HFF-Myc (cell line): Measurements from ENCODE around the gene TOX2.

Source experiments
- DNase-seq: peaks from one replicate; pipeline ENCODE4 v3.0.0-alpha.2; 2011; ENCODE audit warnings: low read depth; ENCODE audit errors: extremely low read depth
- H3K4me3 ChIP-seq: replicated peaks from 2 replicates; pipeline ENCODE4 v1.5.1; 2011; ENCODE audit warnings: low read depth, mild to moderate bottlenecking, control low read depth, low read length
- CTCF ChIP-seq: IDR thresholded peaks from 2 replicates; pipeline ENCODE4 v1.5.1; 2012; ENCODE audit warnings: mild to moderate bottlenecking, low read depth, low read length, control low read depth; ENCODE audit errors: missing control alignments

The TOX2 gene

GRCh38 chr20:44080064-44080463, 165.4 kb downstream of the TOX2 start:
- no peak overlapping the region for H3K4me3 ChIP-seq
- DNase-seq, result no peak
- TF ChIP-seq CTCF, result no peak

GRCh38 chr20:44080646-44081267, 166.1 kb downstream of the TOX2 start:
- H3K4me3 ChIP-seq, result no peak overlapping the region
- TF ChIP-seq CTCF, result peak; percentile 93
- peak; percentile 59 for DNase-seq

GRCh38 chr20:44081476-44081875, 166.8 kb downstream of the TOX2 start:
- DNase-seq, result no peak
- no peak for TF ChIP-seq CTCF
- H3K4me3 ChIP-seq, result no peak overlapping the region

GRCh38 chr20:44081888-44082287, 167.2 kb downstream of the TOX2 start:
- no peak for DNase-seq
- no peak overlapping the region for H3K4me3 ChIP-seq
- TF ChIP-seq CTCF, result no peak

GRCh38 chr20:44083220-44083933, 168.7 kb downstream of the TOX2 start:
- H3K4me3 ChIP-seq, result no peak overlapping the region
- peak; percentile 41 for DNase-seq
- no peak for TF ChIP-seq CTCF

- TF ChIP-seq CTCF, result no peak
- no peak overlapping the region for H3K4me3 ChIP-seq
- no peak for DNase-seq
Observed at GRCh38 chr20:44084439-44084838, 169.8 kb downstream of the TOX2 start.
